NCI-H2196 (cell line): ENCODE data around the gene KICS2.
A peak's percentile ranks its signal among the peaks of the same experiment; 100 is the strongest.

Experiments
- DNase-seq: peaks from one replicate; lab custom pipeline; 2025; ENCODE audit not compliant: unreplicated experiment; lab: John Stamatoyannopoulos, UW

KICS2 gene

DNA sequence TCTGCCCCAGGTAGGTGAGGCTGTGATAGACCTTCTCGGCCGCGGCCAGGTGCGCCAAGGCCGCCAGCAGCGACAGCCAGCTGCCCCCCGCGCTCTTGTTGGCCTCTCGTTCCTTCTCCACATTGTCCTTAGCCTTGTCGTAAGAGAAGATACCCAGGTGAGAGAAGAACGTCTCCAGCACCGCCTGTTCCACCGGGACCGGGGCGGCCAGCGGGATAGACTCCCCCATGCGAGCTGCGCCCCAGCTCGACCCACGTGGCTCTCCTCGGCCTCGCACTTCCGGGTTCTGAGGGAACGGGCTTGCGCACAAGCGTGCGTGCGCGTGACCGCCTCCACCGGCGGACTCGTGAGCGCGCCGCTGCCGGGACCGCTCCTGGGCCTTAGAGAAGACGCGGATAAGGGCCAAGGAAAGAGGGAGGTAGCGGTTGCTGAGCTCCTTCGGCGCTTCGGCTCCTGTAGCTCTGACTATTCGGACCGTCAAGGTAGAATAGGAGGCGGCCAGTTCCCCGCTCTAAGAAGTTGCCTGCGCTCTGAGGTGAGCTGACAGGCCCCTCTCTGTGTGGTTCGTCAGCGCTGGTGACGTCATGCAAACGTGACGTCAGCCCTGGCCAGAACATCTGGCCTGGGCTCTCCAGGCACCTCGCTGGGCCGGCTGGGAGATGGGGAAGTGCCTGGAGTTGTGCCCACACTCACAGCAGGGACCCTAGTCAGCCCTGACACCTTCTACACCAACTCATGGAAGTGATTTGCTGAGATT is at the start of gene KICS2:
KICS2 (minus strand) TSS at position 288 of the 757 bp plus-strand sequence; CDS start at position 229, 59 bp downstream.
- peak; percentile 96 for DNase-seq

DNA sequence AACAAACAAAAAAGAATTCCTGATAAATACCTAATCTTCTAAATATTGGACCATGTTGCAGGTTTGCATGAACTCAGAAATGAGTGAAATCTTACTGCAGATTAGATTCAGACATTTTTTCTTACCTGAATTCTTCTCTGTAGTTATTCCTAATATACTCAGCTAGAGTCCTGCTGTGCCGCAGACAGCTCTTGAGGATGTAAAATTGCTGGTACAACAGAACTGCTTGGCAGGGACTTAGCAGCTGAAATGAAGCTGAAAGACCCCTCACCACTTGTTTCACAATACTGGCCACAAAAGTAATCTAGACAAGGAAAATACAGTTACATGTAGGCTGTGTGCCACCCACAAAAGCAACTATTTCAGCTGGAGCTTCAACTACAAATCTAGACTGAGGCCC is 48.3 kb upstream of the KICS2 start:
- no peak for DNase-seq

DNA sequence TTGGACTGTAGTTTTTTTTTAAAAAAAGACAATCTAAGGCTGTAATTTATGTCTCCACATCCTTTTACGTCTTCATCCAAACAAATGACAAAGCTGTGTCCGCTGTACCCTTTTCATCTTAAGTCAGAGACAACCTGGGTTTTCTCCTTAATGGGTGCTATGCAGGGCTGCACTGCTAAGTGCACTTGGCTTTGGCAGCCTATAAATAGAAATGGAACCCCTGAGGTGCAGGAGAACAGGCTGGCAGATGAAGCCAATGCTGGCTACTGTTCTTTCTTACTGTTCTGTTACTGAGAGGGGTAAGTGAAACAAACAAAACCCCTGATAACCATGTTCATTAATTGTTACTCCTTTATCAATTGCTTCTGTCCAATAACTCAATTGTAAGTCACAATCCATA is 47.1 kb upstream of the KICS2 start:
- DNase-seq, result no peak

DNA sequence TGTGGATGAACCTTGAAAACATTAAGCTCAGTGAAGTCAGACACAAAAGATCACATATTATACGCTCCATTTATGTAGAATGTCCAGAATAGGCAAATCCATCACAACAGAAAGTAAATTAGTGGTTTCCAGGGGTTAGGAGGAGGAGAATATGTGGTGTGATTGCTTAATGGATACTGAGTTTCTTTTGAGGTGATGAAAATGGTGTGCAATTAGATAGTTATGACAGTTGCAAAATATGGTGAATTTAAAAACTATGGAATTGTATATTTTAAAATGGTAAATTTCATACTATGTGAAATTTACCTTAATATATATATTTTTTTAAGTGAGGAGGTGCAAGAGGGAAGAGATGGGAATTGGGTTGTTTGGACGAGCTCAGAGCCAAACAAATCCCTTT is 46.3 kb upstream of the KICS2 start:
- no peak for DNase-seq

DNA sequence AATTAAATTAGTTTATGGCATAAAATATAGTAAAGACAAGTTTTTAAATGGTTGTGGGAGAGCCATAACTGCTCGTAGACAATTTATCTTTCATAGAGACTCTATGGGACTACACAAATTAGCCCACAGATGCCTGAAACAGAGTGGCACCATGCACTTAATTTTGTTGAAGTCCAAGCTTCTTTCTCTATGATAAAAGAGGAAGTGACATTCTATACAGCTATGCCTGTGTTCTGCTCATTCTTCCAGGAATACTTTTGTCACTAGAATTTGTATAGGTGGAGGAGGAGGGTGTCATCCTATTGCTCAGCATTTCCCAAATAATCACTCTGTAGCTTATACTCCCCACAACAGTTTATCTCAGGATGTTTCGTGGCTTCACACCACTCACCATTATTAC is 43.7 kb upstream of the KICS2 start:
- DNase-seq, result no peak

DNA sequence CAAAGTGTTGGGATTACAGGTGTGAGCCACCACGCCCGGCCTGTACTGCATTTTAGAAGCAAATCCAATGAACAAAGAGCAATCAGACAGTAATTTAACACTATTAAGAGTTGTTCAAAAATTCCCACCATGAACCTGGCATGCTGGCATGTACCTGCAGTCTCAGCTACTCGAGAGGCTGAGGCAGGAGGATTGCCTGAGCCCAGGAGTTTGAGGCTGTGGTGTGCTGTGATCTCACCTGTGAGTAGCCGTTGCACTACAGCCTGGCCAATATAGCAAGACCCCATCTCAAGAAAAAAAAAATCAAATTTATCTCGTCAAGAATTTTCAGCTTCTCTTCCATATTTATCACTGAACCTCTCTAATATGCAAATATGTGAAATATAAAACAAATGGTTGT is 39.7 kb upstream of the KICS2 start:
- no peak for DNase-seq

DNA sequence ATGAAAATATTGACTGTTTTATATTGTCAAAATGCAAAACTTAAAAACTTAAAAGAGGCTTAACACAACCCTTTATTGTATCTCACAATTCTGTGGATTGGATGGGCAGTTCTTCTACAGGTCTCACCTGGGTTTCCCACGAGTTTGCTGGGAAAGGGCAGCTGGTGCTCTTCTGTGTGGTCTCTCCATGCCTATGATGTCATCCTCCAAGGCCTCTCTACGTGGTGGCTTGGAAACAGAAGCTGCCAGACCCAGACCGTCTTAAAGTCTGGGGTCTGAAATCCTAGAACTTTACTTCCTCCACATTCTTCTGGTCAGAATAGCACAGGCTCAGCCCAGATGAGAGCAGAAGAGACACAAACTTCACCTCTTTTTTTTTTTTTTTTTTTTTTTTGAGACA is 36.5 kb upstream of the KICS2 start:
- no peak for DNase-seq

DNA sequence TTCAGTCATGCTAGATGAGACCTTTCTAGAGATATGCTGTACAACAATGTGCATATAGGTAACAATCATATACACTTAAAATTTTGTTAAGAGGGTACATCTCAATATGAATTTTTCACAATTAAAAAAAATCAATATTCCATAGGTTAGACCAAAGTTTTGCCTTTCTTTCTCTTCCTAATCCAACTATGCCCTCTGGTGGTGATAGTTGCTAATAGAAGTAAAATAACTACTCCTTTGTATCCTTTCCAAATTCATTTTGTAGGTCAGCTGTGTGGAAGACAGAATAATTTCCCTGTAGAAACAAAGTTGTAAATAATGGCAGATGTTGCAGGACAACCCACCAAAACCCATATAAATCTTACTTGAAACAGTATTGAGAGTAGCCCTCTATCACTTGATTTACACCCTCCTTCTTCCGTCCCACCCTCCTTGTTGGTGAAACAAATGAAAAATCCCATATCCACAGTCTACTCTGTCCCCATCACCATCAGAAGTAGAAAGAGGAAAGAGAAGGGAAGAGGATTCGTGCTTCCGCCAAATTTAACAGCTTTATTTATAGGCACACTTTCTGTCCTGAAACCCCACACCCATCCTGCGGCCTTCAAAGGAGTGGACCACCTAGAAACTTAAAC is 34.2 kb upstream of the KICS2 start:
- DNase-seq, result peak; percentile 80

DNA sequence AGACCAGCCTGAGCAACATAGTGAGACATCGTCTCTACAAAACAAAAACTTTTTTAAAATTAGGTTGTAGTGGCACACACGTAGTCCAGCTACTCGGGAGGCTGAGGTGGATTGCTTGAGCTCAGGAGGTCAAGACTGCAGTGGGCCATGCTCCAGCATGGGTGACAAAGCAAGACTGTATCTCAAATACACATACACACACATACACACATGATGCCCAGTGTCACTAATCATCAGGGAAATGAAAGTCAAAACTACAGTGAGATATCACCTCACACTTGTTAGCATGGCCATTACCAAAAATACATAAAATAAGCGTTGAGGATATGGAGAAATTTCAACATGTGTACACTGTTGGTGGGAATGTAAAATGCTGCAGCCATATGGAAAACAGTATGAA is 33.2 kb upstream of the KICS2 start:
- no peak for DNase-seq

DNA sequence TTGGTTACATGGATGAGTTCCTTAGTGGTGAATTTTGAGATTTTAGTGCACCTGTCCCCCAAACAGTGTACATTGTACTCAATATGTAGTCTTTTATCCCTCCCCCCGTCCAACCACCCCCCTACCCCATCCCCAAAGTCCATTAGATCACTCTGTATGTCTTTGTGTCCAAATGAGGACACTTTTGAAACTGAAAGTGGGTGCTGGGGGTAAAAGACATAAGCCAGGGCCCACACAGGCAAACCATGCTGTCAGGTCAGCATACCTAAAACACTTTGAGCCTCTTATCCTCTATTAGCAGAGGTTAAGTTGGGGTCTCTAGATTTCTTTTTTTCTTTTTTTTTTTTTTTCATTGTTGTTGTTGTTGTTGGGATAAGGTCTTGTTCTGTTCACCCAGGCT is 31.3 kb upstream of the KICS2 start:
- no peak for DNase-seq

DNA sequence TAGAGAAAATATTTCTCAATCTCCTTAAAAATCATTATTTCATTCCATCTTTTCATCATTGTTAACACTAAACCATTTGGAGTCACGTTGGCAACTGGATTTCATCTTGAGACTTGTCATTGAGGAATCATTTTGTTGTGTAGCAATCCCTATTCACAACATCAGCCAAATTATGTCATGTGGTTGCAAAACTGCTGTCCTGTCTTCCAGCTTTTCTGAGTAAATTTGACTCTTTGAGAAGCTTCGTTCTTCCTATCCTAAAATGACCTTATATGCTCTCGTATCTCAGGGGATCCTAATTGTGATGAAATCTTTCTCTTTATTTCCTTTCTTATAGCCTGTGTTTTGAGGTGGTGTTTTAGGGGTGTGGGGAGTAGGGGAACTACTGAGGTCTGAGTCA is 30.6 kb upstream of the KICS2 start:
- no peak for DNase-seq

DNA sequence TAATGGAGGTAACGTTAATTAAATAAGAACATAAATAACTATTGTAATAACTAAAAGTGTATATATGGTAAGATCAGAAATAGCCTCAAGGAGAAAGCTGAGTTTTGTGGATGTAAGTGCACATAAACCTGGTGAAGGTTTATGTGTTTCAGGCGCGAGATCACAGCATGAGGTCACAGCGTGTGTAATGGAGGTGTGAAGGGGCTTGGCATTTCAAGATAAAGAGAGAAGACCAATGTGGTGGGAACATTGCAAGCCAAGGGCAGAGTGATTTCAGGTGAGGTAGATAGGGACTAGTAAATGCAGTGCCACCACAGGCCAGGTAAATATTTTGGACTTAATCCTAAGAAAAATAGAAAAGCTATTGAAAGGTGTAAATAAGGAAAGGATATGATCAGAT is 21.7 kb upstream of the KICS2 start:
- no peak for DNase-seq

DNA sequence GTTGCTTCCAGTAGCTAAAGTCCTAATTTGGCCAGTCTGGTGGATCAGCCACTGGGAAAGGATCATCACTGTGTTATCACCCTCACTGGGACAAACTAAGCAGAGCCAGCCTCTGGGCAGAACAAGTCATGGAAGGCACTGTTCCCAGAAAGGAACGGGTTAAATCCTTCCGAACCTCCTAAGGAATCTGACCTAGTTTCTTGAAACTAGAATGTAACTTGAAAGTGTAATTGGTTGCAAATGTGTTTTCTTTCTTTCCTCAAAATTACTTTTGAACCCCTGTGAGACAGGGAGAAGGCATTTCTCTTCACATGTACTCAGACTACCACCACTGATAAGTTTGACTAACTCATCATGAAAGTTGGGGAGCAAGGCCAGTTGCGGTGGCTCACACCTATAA is 18.7 kb upstream of the KICS2 start:
- no peak for DNase-seq

DNA sequence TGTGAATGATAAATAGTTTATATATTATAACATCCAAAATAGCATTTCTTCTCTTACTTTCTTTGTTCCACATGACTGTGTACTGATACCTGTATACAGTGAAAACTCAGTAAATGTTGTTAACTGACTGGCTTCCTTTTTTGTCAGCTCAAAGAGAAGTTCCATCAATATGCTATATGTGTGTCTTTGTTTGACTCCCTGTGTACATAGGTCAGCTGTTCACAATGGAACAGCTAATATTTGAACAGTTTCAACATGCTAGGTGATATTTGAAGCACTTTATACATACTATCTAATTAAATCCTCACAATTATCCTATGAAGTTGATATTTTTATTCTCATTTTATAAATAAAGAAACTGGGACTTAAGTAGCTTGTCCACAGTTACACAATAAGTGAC is 15.3 kb upstream of the KICS2 start:
- no peak for DNase-seq

DNA sequence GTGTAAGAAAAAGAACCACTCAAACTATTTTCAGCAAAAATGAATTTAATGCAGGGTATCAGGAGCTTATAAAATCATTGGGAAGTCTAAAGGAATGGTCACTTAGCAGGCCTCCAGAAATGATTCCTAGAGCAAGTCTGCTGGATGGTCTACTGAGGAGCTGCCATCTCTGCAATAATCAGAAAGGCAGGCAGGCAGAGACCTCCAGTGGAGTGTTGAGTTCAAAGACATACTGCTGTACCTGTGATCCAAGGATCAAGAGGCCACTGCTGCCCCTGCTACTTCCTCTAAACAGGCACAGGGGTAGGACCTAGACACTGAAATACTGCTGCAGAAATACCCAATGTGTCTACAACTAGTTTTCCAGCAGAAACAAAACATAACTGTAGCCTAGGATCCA is 14.5 kb upstream of the KICS2 start:
- no peak for DNase-seq

DNA sequence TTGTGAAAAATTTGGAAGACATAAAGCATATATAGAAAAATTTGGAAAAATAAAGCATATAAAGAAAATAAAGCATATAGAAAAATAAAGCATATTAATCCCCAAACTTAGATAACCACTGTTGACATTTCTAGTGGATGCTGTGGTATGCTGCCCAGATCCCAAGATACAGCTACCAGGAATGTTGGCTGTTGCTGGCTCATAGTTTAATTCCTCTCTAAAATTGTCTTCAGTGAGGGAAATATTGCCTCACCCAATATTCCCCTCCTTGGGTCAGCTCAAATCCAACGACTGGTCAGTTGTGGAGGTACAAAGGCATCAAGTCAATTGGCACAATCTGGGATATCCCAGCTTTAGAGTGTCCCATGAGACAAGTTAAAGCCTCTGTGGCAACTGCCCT is 10.1 kb upstream of the KICS2 start:
- no peak for DNase-seq

DNA sequence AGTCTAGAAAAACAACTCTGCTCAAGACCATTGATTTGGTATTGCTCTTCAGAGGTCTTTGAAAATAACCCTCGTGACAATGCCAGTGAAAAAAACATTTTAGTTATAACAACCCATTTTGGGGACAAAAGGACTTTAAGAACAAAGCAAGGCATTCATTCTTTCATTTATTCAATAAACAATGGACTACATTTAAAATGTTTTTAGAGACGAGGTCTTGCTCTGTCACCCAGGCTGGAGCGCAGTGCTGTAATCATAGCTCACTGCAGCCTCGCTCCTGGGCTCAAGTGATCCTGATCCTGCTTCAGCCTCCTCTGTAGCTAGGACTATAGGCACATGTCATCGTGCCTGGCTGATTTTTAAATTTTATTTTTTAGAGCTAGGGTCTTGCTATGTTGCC is 7.7 kb upstream of the KICS2 start:
- no peak for DNase-seq

DNA sequence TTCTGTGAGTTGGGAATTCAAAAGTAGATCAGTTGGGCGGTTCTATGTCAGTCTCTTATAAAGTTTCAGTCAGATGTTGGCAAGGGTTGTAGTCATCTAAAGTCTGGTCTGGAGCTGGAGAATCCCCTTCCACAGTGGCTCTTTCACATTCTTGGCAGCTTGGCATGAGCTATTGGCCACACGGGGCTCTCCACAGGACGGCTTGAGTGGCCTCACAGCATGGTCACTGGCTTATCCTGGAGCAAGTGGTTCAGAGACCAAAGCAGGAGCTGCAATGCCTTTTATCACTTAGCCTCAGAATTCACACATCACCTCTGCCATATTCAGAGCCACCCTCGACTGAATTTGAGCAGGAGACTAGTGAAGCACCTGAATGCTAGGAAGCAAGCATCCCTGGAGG is 7.1 kb upstream of the KICS2 start:
- DNase-seq, result no peak

DNA sequence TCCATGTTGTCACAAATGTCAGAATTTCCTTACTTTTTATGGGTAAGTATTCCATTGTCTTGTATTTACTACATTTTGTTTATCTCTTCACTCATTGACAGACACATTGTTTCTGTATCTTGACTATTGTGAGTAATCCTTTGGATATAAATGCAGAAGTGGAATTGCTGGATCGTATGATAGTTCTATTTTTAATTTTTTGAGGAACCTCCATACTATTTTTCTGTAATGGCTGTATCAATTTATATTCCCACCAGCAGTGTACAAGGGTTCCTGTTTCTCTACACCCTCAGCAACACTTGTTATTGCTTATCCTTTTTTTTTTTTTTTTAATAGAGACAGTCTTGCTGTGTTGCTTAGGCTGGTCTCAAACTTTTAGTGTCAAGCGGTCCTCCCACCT is 3.5 kb upstream of the KICS2 start:
- no peak for DNase-seq

DNA sequence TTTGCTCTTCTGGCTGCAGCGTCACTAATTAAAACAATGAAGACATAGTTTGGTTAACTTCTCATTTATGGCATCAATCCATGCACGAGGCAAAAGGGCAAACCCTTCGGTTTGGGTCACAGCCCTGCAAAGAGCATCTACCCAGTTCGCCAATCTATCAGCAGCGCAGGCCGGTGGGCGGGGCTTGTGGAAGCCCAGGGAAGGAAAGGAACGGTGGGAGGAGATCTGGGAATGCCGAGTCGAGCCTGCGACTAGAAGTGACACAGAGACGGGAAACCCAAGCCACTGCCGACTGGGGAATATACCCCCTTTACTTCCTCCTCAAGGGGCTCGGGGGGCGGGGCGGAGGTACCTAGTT is 466 bp downstream of the KICS2 start:
- DNase-seq, result peak; percentile 89

DNA sequence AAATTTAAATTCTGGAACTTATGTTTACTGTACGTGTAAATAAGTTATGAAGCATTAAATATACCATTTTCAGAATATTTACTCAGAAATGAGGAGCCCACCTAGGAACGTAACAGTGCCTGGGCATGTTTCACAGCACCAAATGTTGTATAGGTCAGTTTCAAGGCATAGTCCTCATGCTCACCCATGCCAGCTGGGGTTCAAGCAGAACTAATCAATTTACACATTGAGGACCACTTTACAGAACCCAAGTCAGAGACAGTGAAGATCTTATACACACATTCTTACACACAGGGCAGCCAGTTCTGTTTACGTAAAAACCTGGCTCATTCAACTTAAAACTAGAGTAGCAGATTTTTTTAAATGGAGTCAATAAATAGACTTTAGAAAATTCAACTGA is 2.0 kb downstream of the KICS2 start:
- no peak for DNase-seq

DNA sequence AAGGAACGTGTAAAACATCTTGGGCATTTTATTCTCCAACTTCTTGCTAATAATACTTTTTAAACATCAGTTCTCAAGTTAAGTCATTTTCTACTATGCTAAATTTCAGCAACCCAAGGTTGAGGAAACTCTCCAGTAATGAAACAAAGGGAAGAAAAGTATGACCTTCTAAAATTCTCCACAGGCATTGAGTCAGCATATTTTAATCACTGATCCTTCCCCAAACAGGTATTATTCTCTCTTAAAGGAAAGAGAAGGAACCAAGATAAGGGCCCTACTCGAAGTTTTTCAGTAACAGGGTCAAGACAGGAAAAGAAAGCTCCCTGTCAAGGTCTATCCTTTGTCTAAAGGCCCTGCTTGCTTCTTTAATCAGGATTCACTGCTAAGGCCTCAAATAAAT is 3.0 kb downstream of the KICS2 start:
- no peak for DNase-seq

DNA sequence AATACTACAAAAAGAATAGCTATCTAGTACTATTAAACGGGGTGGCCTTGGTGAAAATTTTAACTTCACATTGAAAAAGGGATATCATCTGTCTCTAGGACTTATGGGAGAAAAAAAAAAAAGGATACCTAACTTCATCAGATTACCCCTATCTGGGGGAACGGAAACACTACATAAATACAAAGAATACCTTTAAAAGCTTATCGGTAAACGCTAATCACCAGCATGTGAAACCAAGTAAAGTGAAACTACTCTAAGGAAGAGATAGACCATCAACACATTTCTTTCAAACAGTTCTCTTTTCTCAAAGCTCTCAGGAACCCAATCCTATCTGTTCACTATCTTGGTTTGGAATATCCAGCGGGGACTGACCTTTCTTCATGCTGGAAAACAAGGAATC is 3.5 kb downstream of the KICS2 start:
- no peak for DNase-seq
